CD4-positive, alpha-beta T cell treated with Interferon alpha-2 for 1 hour (primary cell): ENCODE measurements around the gene CCDC152.
"Not testable (repeated sequence)": the region's sequence is repeated elsewhere in the genome, so short reads cannot be mapped to it uniquely, and the experiment has no call there.

Source experiments
- DNase-seq, 2 donors: peaks; one replicate each; pipeline ENCODE4 v3.0.0-alpha.2; 2020 to 2022

The CCDC152 gene

GRCh38 chr5:42816546-42816945 lies 59.9 kb downstream of the CCDC152 start:
- not testable (repeated sequence) for DNase-seq

GRCh38 chr5:42819745-42820144 lies 63.1 kb downstream of the CCDC152 start:
- no peak for DNase-seq

GRCh38 chr5:42822548-42822947 lies 65.9 kb downstream of the CCDC152 start:
- DNase-seq, result no peak

GRCh38 chr5:42824347-42824976 lies 67.8 kb downstream of the CCDC152 start:
- DNase-seq, result no peak

- DNase-seq, result no peak
Observed at GRCh38 chr5:42825422-42826148, 69.0 kb downstream of the CCDC152 start.

- DNase-seq, result no peak
Observed at GRCh38 chr5:42826757-42827515, 70.3 kb downstream of the CCDC152 start.

- no peak for DNase-seq
Observed at GRCh38 chr5:42828671-42829070, 72.1 kb downstream of the CCDC152 start.

- no peak for DNase-seq
Observed at GRCh38 chr5:42830924-42831323, 74.3 kb downstream of the CCDC152 start.

- DNase-seq, result no peak
Observed at GRCh38 chr5:42832060-42832459, 75.4 kb downstream of the CCDC152 start.

GRCh38 chr5:42836070-42836769 lies 79.6 kb downstream of the CCDC152 start:
- DNase-seq, result no peak

GRCh38 chr5:42837601-42838000 lies 81.0 kb downstream of the CCDC152 start:
- no peak for DNase-seq

GRCh38 chr5:42839196-42839595 lies 82.6 kb downstream of the CCDC152 start:
- DNase-seq, result no peak

GRCh38 chr5:42840269-42840668 lies 83.7 kb downstream of the CCDC152 start:
- no peak for DNase-seq

- DNase-seq, result no peak
Observed at GRCh38 chr5:42840842-42841567, 84.4 kb downstream of the CCDC152 start.

GRCh38 chr5:42842921-42843641 lies 86.5 kb downstream of the CCDC152 start:
- DNase-seq, result no peak

GRCh38 chr5:42843675-42844292 lies 87.2 kb downstream of the CCDC152 start:
- no peak for DNase-seq

GRCh38 chr5:42844408-42844807 lies 87.8 kb downstream of the CCDC152 start:
- DNase-seq, result not testable (repeated sequence)

- DNase-seq, result no peak
Observed at GRCh38 chr5:42848545-42848944, 91.9 kb downstream of the CCDC152 start.

GRCh38 chr5:42851481-42851880 lies 94.9 kb downstream of the CCDC152 start:
- DNase-seq, result no peak
